ENCODE data around the gene ST6GALNAC4. TPM values are rescaled to one million over a fixed set of nuclear protein-coding genes. Genes with fewer than 3 reads are reported as not detected.

The ST6GALNAC4 gene
- total and polyA plus RNA-seq, 10 of the 15 experiments (the other 5 are each of a cell fraction or from before 2014, with no cell fraction given): 4.2 to 63.2 (median 35.2) TPM

- peaks cover 21% of the 10 kb centered on the region for H3K4me1 ChIP-seq (ENCODE audit: control insufficient read depth, insufficient read depth, low read length)
- no peaks in the 10 kb centered on the region for H3K36me3 ChIP-seq (ENCODE audit: control insufficient read depth in 2 of 2, insufficient read depth in 2 of 2, low read length in 1 of 2)
- in situ Hi-C loops (cut with MboI) (no loop called here), intact Hi-C loops (cut with micrococcal nuclease; ENCODE audit: unreplicated experiment) (no loop called here)
- no peaks in the 10 kb centered on the region for H3K27me3 ChIP-seq (replicated peaks in 1 of 2; ENCODE audit: control insufficient read depth in 2 of 2, insufficient read depth in 2 of 2, low read length in 1 of 2)
- 88% methylated on average over 10 of the region's 11 CpGs for WGBS (ENCODE audit: insufficient coverage, insufficient replicate concordance, low lambda C conversion rate, missing lambda C conversion rate)
- ChIA-PET POLR2A (no interaction called here), CTCF (interaction anchor here (0.5 to 3.1 kb wide), 4 partner anchors 8 to 126 kb away, joined by 3 to 14 read pairs (median 4); partner anchors contain the start of gene TOR2A), SMC1A (ENCODE audit: uncharacterized antibody, unreplicated experiment) (no interaction called here), RAD21 (ENCODE audit: unreplicated experiment) (interaction anchor here (1.3 kb wide), 1 partner anchor 126 kb away, joined by 5 read pairs; the partner anchor contains the start of gene TOR2A)
- ATAC-seq (no peak), DNase-seq (ENCODE audit: low read depth, low spot score) (no peak), FAIRE-seq (no peak)
- H3K79me2 ChIP-seq (ENCODE audit: control insufficient read depth, insufficient read depth, low read length): no peaks in the 10 kb centered on the region
- no peaks in the 10 kb centered on the region for H3K9me3 ChIP-seq (replicated peaks; ENCODE audit: control insufficient read depth, insufficient read depth, low read length)
- no peak overlapping the region for H2AFZ ChIP-seq (ENCODE audit: control insufficient read depth, low read depth, low read length)
- H3K4me3 ChIP-seq: no peak overlapping the region
- no TSS peak for BruUV-seq (replicated peaks)
- no peak for TF ChIP-seq BCL3 (IDR thresholded peaks at IDR 0.05; ENCODE audit: borderline replicate concordance, insufficient read depth, low read depth, low read length, poor library complexity, severe bottlenecking)
- no peak for TF ChIP-seq MXI1 (IDR thresholded peaks at IDR 0.05; ENCODE audit: low read depth, low read length)
- no peak for TF ChIP-seq BHLHE40 (IDR thresholded peaks at IDR 0.05; ENCODE audit: borderline replicate concordance in 1 of 2, low read depth in 2 of 2, low read length in 1 of 2)
- TF ChIP-seq IKZF1 (conservative IDR thresholded peaks at IDR 0.05): no peak
- no peak for TF ChIP-seq EED (IDR thresholded peaks at IDR 0.05; ENCODE audit: low read depth)
- TF ChIP-seq CEBPZ (IDR thresholded peaks at IDR 0.05; ENCODE audit: low read depth, low read length): no peak
- TF ChIP-seq SMARCA5 (IDR thresholded peaks at IDR 0.05): no peak
- TF ChIP-seq SMAD5 (IDR thresholded peaks at IDR 0.05; ENCODE audit: low read depth): no peak
- TF ChIP-seq IRF4 (IDR thresholded peaks at IDR 0.05; ENCODE audit: low read depth, low read length): no peak
- TF ChIP-seq MEF2A (IDR thresholded peaks at IDR 0.05; ENCODE audit: insufficient read depth, low read depth, low read length): no peak
- no peak for TF ChIP-seq MTA3 (IDR thresholded peaks at IDR 0.05; ENCODE audit: borderline replicate concordance, low read length)
- TF ChIP-seq HSF1 (IDR thresholded peaks at IDR 0.05; ENCODE audit: low read depth, low read length): no peak
- TF ChIP-seq CHD4 (IDR thresholded peaks at IDR 0.05): no peak
- no peak for TF ChIP-seq CHD2 (IDR thresholded peaks at IDR 0.05; ENCODE audit: borderline replicate concordance, low read depth, low read length)
- no peak for TF ChIP-seq TBL1XR1 (IDR thresholded peaks at IDR 0.05; ENCODE audit: low read depth, low read length)
- H3K4me2 ChIP-seq (ENCODE audit: control insufficient read depth, insufficient read depth): no peak overlapping the region
- no peak overlapping the region for H3K27ac ChIP-seq (ENCODE audit: control insufficient read depth, insufficient read depth)
- H3K9ac ChIP-seq (ENCODE audit: control insufficient read depth, insufficient read depth, low read length): no peak overlapping the region
- H4K20me1 ChIP-seq (ENCODE audit: control insufficient read depth, insufficient read depth): no peaks in the 10 kb centered on the region
Measured at GRCh38 chr9:127860779-127861178, 56.1 kb downstream of the ST6GALNAC4 start.
